Measurements from ENCODE around the gene CIAO2B. TPM values are rescaled to one million over a fixed set of nuclear protein-coding genes. Genes with fewer than 3 reads are reported as not detected.
A peak's percentile ranks its signal among the peaks of the same experiment; 100 is the strongest.

Gene CIAO2B
- total RNA-seq, 2 experiments from 2014 or later: 150 to 162 TPM

- Mint-ChIP-seq H3K27ac (no peak overlapping the region), H3K27me3 (no peaks in the 10 kb centered on the region), H3K4me3 (no peak overlapping the region), H3K9me3 (no peaks in the 10 kb centered on the region), H3K36me3 (ENCODE audit: low read depth) (no peaks in the 10 kb centered on the region), H3K4me1 (ENCODE audit: low read depth) (peaks cover 10% of the 10 kb centered on the region)
- intact Hi-C loops (cut with micrococcal nuclease): no loop called here
- POLR2A ChIA-PET: interaction anchor here (1.0 to 1.2 kb wide), 2 partner anchors 9 to 28 kb away, joined by 3 read pairs; no protein-coding TSS in a partner anchor
- ATAC-seq: no peak
- no peak for DNase-seq
- CTCF ChIA-PET: interaction anchor here (0.8 to 1.6 kb wide), 8 partner anchors 8 to 50 kb away, joined by 3 to 11 read pairs (median 3); partner anchors contain the start of gene CDH16
- no peak for TF ChIP-seq CTCF (IDR thresholded peaks at IDR 0.05)
Observed at GRCh38 chr16:66908762-66909559, 25.2 kb downstream of the CIAO2B start.

GRCh38 chr16:66908116-66908515 lies 26.1 kb downstream of the CIAO2B start:
- POLR2A ChIA-PET: no interaction called here

GRCh38 chr16:66906916-66907836 lies 27.0 kb downstream of the CIAO2B start:
- no peaks in the 10 kb centered on the region for H3K36me3 Mint-ChIP-seq (ENCODE audit: low read depth)
- TF ChIP-seq CTCF (IDR thresholded peaks at IDR 0.05): no peak
- ChIA-PET CTCF (interaction anchor here (0.6 to 1.4 kb wide), 5 partner anchors 10 to 1521 kb away, joined by 3 to 5 read pairs (median 3); partner anchors contain the start of gene NAE1), POLR2A (no interaction called here)
- H3K9me3 Mint-ChIP-seq: no peaks in the 10 kb centered on the region
- H3K4me1 Mint-ChIP-seq (ENCODE audit: low read depth): peaks cover 10% of the 10 kb centered on the region
- DNase-seq (no peak), ATAC-seq (no peak)
- no peak overlapping the region for H3K27ac Mint-ChIP-seq
- intact Hi-C loops (cut with micrococcal nuclease): no loop called here
- H3K4me3 Mint-ChIP-seq: no peak overlapping the region
- H3K27me3 Mint-ChIP-seq: no peaks in the 10 kb centered on the region

More at GRCh38 chr16:66908116-66908515, 26.1 kb downstream of the CIAO2B start:
- Mint-ChIP-seq H3K9me3 (no peaks in the 10 kb centered on the region), H3K36me3 (ENCODE audit: low read depth) (no peaks in the 10 kb centered on the region), H3K4me1 (ENCODE audit: low read depth) (peaks cover 10% of the 10 kb centered on the region), H3K4me3 (no peak overlapping the region), H3K27ac (no peak overlapping the region), H3K27me3 (no peaks in the 10 kb centered on the region)
- DNase-seq (no peak), ATAC-seq (no peak)
- TF ChIP-seq CTCF (IDR thresholded peaks at IDR 0.05): no peak
- intact Hi-C loops (cut with micrococcal nuclease): no loop called here
- CTCF ChIA-PET: no interaction called here

DNA sequence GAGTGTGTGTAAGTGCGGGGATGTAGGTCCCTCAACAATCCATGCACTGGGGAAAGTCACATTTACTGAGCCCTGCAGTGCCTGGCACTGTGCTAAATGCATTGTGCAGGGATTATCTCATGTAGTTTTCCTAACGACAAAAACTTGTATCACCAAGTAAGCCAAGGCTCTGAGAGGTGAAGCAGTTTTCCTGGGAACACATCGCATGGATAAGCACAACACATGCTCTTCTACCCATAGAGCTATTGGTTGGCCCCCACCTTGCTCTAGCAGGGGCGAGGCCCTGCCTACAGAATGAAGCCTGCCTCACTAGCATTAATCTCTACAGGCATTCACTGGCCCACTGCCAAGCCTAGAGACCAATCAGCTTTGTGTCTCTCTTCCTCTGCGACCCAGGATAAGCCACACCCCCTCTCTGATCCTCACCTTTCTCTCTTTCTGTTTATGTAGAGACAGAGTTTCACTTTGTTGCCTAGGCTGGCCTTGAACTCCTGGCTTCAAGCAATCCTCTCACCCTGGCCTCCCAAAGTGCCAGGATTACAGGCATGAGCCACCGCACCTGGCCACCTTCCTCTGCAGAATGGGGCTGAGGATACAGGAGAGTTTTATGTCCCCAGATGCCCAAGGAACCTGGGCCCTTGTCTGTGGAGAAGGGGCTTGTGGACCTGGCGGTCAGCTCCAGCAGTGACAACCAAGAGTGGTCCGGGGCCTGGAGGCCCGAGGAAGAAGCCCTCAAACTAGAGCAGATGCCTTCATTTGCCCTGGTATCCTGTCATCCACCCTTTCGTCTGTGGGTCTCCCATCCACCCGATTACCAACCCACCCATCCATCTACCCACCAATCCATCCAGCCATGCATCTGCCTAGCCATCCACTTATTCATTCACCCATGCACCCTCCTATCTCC lies 28.3 kb downstream of the CIAO2B start:
- intact Hi-C loops (cut with micrococcal nuclease): no loop called here
- DNase-seq (peak; percentile 74), ATAC-seq (peak; percentile 75)
- TF ChIP-seq CTCF (IDR thresholded peaks at IDR 0.05): no peak
- no peaks in the 10 kb centered on the region for H3K9me3 Mint-ChIP-seq
- H3K36me3 Mint-ChIP-seq (ENCODE audit: low read depth): no peaks in the 10 kb centered on the region
- POLR2A ChIA-PET: interaction anchor here (1.7 kb wide), 1 partner anchor 9 kb away, joined by 4 read pairs; no protein-coding TSS in a partner anchor
- no peaks in the 10 kb centered on the region for H3K27me3 Mint-ChIP-seq
- H3K4me1 Mint-ChIP-seq (ENCODE audit: low read depth): peaks cover 8% of the 10 kb centered on the region
- no peak overlapping the region for H3K27ac Mint-ChIP-seq
- H3K4me3 Mint-ChIP-seq: no peak overlapping the region
- CTCF ChIA-PET: interaction anchor here (1.1 to 1.4 kb wide), 3 partner anchors 9 to 75 kb away, joined by 3 to 5 read pairs (median 5); partner anchors contain the start of gene NAE1

Measured in activated CD8-positive, alpha-beta T cell treated with anti-CD3 and anti-CD28 coated beads for 36 hours (primary cell).